HCT116 (cell line): ENCODE results near the gene SMG6.

Source experiments
- ELF1 ChIP-seq: IDR thresholded peaks from 2 replicates; pipeline ENCODE4 v1.6.1; 2012; ENCODE audit warnings: low read depth, borderline replicate concordance
- EZH2 ChIP-seq: fragments of 200-600 bp; sonication (generic); IDR thresholded peaks from 2 replicates; pipeline ENCODE4 v1.6.1; 2017; ENCODE audit warnings: antibody characterized with exemption, mixed run types
- EZH2phosphoT487 ChIP-seq: fragments of 200-600 bp; IDR thresholded peaks from 2 replicates; pipeline ENCODE4 v1.6.1; 2018; ENCODE audit warnings: antibody characterized with exemption, borderline replicate concordance
- POLR2A ChIP-seq: IDR thresholded peaks from 2 replicates; pipeline ENCODE4 v1.7.0; 2011; ENCODE audit warnings: borderline replicate concordance; ENCODE audit not compliant: insufficient read depth, insufficient read length; ENCODE audit errors: extremely low read depth
- POLR2AphosphoS5 ChIP-seq: IDR thresholded peaks from 2 replicates; pipeline ENCODE4 v1.6.1; 2011; ENCODE audit warnings: mild to moderate bottlenecking, low read depth, low read length, moderate library complexity
- RAD21 ChIP-seq: IDR thresholded peaks from 2 replicates; pipeline ENCODE4 v1.6.1; 2012; ENCODE audit warnings: low read depth, mild to moderate bottlenecking
- TCF7L2 ChIP-seq: IDR thresholded peaks from 2 replicates; pipeline ENCODE4 v1.7.0; 2011; ENCODE audit warnings: borderline replicate concordance, inconsistent platforms; ENCODE audit not compliant: insufficient read depth, insufficient read length; ENCODE audit errors: extremely low read depth
- YY1 ChIP-seq: IDR thresholded peaks from 2 replicates; pipeline ENCODE4 v1.6.1; 2011; ENCODE audit warnings: low read length, low read depth, moderate library complexity, mild to moderate bottlenecking; ENCODE audit not compliant: insufficient replicate concordance; ENCODE audit errors: extremely low read depth
- ZNF274 ChIP-seq: fragments of 200-500 bp; sonication (Bioruptor generic); IDR thresholded peaks from 2 replicates; pipeline ENCODE4 v1.6.1; 2014; ENCODE audit warnings: mild to moderate bottlenecking, low read depth, low read length, inconsistent platforms
- TF ChIP-seq, protein P1 (sequence below), 3 experiments: fragments of 200-600 bp in 1 of 3; sonication (generic) in 1 of 3; IDR thresholded peaks in 2 of 3; conservative IDR thresholded peaks in 1 of 3; 2 replicates each; pipeline ENCODE4 v1.5.1; 2012 to 2017; ENCODE audit warnings: low read depth in 2 of 3, low read length in 2 of 3, antibody characterized with exemption in 1 of 3, borderline replicate concordance in 1 of 3, control low read depth in 1 of 3, mild to moderate bottlenecking in 1 of 3, mixed read lengths in 1 of 3, mixed run types in 1 of 3, moderate library complexity in 1 of 3; ENCODE audit not compliant: insufficient read depth in 1 of 3
- TF ChIP-seq, protein P2 (sequence below): IDR thresholded peaks from 2 replicates; pipeline ENCODE4 v1.6.1; 2012
- TF ChIP-seq, protein P3 (sequence below): IDR thresholded peaks from 2 replicates; pipeline ENCODE4 v1.6.1; 2012; ENCODE audit warnings: low read depth
- TF ChIP-seq, protein P4 (sequence below): IDR thresholded peaks from 2 replicates; pipeline ENCODE4 v1.6.1; 2011; ENCODE audit warnings: mild to moderate bottlenecking, low read length, moderate library complexity; ENCODE audit not compliant: insufficient replicate concordance; ENCODE audit errors: extremely low read depth
- TF ChIP-seq, protein P5 (sequence below): IDR thresholded peaks from 2 replicates; pipeline ENCODE4 v1.6.1; 2012

DNA sequence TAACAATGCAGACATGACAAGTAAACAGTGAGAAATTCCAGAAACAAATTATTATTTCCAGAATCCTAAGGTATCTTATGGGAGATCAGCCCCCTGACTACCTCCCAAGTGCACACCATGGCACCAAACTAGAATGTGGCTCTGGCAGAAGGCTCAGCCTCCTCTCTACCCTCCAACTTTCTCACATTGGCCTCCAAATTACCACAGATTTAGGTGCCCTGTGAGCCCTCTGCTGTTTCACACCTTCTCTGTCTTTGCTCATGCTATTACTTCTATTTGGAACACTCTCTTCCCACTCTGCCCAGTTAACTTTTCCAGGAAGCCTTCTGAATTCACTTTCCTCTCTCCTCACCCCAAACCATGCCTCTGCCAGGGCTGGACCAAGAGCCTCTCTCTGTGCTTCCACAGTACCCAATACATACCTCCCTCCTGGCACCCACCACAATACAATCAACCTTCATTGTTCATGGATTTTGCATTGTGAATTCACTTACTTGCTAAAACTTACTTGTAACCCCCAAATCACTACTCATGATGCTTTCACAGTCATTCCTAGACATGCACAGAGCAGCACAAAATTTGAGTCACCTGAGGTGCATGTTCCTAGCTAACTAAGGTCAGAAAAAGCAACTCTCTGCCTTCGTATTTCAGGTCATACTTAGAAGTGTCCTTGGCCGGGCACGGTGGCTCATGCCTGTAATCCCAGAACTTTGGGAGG, 31.4 kb downstream of the SMG6 start:
- TF ChIP-seq, protein P1, sequence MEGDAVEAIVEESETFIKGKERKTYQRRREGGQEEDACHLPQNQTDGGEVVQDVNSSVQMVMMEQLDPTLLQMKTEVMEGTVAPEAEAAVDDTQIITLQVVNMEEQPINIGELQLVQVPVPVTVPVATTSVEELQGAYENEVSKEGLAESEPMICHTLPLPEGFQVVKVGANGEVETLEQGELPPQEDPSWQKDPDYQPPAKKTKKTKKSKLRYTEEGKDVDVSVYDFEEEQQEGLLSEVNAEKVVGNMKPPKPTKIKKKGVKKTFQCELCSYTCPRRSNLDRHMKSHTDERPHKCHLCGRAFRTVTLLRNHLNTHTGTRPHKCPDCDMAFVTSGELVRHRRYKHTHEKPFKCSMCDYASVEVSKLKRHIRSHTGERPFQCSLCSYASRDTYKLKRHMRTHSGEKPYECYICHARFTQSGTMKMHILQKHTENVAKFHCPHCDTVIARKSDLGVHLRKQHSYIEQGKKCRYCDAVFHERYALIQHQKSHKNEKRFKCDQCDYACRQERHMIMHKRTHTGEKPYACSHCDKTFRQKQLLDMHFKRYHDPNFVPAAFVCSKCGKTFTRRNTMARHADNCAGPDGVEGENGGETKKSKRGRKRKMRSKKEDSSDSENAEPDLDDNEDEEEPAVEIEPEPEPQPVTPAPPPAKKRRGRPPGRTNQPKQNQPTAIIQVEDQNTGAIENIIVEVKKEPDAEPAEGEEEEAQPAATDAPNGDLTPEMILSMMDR (IDR thresholded peaks at IDR 0.05 in 2 of 3, conservative IDR thresholded peaks at IDR 0.05 in 1 of 3; ENCODE audit: borderline replicate concordance in 1 of 3, insufficient read depth in 1 of 3, low read depth in 2 of 3, low read length in 2 of 3) = no peak
- TF ChIP-seq TCF7L2 = no peak
- TF ChIP-seq POLR2A = no peak
- TF ChIP-seq ZNF274 = no peak
- TF ChIP-seq YY1 = no peak
- TF ChIP-seq, protein P2, sequence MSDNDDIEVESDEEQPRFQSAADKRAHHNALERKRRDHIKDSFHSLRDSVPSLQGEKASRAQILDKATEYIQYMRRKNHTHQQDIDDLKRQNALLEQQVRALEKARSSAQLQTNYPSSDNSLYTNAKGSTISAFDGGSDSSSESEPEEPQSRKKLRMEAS = no peak
- no peak for TF ChIP-seq ELF1
- TF ChIP-seq, protein P3, sequence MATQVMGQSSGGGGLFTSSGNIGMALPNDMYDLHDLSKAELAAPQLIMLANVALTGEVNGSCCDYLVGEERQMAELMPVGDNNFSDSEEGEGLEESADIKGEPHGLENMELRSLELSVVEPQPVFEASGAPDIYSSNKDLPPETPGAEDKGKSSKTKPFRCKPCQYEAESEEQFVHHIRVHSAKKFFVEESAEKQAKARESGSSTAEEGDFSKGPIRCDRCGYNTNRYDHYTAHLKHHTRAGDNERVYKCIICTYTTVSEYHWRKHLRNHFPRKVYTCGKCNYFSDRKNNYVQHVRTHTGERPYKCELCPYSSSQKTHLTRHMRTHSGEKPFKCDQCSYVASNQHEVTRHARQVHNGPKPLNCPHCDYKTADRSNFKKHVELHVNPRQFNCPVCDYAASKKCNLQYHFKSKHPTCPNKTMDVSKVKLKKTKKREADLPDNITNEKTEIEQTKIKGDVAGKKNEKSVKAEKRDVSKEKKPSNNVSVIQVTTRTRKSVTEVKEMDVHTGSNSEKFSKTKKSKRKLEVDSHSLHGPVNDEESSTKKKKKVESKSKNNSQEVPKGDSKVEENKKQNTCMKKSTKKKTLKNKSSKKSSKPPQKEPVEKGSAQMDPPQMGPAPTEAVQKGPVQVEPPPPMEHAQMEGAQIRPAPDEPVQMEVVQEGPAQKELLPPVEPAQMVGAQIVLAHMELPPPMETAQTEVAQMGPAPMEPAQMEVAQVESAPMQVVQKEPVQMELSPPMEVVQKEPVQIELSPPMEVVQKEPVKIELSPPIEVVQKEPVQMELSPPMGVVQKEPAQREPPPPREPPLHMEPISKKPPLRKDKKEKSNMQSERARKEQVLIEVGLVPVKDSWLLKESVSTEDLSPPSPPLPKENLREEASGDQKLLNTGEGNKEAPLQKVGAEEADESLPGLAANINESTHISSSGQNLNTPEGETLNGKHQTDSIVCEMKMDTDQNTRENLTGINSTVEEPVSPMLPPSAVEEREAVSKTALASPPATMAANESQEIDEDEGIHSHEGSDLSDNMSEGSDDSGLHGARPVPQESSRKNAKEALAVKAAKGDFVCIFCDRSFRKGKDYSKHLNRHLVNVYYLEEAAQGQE = no peak
- TF ChIP-seq, protein P4, sequence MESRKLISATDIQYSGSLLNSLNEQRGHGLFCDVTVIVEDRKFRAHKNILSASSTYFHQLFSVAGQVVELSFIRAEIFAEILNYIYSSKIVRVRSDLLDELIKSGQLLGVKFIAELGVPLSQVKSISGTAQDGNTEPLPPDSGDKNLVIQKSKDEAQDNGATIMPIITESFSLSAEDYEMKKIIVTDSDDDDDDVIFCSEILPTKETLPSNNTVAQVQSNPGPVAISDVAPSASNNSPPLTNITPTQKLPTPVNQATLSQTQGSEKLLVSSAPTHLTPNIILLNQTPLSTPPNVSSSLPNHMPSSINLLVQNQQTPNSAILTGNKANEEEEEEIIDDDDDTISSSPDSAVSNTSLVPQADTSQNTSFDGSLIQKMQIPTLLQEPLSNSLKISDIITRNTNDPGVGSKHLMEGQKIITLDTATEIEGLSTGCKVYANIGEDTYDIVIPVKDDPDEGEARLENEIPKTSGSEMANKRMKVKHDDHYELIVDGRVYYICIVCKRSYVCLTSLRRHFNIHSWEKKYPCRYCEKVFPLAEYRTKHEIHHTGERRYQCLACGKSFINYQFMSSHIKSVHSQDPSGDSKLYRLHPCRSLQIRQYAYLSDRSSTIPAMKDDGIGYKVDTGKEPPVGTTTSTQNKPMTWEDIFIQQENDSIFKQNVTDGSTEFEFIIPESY = no peak
- TF ChIP-seq EZH2 = no peak
- no peak for TF ChIP-seq POLR2AphosphoS5
- TF ChIP-seq, protein P5, sequence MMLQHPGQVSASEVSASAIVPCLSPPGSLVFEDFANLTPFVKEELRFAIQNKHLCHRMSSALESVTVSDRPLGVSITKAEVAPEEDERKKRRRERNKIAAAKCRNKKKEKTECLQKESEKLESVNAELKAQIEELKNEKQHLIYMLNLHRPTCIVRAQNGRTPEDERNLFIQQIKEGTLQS = no peak
- no peak for TF ChIP-seq RAD21
- no peak for TF ChIP-seq EZH2phosphoT487
